Measurements from ENCODE around the gene ATP7A.
"Not testable (repeated sequence)": the region's sequence is repeated elsewhere in the genome, so short reads cannot be mapped to it uniquely, and the experiment has no call there.

The ATP7A gene

GRCh38 chrX:78019586-78020483 lies 109.3 kb downstream of the ATP7A start:
- no peak for DNase-seq (ENCODE audit: low read depth)
- H3K4me3 ChIP-seq (ENCODE audit: low read depth, low read length): no peak overlapping the region

GRCh38 chrX:78024349-78025059 lies 114.0 kb downstream of the ATP7A start:
- no peak overlapping the region for H3K4me3 ChIP-seq (ENCODE audit: low read depth, low read length)
- DNase-seq (ENCODE audit: low read depth): no peak

- no peak for DNase-seq (ENCODE audit: low read depth)
- H3K4me3 ChIP-seq (ENCODE audit: low read depth, low read length): no peak overlapping the region
Observed at GRCh38 chrX:78027798-78028197, 117.3 kb downstream of the ATP7A start.

DNA sequence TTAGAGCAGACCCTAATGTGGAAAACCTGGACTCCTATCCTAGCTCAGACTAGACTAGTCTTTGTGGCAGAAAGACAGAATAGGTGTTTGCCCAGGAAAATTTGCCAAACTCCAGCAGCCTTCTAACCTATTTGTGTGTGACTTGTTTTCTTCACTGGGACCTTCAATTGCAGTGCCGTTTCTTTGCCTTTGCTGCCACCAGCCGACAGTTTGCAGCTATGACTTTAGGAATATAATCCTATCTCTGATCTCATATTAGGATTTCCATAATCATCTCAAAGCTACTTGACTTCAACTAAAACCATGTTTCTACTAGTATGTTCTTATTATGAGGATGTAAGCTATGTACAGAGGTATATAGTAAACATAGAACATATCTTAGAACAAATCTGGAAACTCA lies 119.2 kb downstream of the ATP7A start:
- DNase-seq (ENCODE audit: low read depth): no peak
- H3K4me3 ChIP-seq (ENCODE audit: low read depth, low read length): no peak overlapping the region

DNA sequence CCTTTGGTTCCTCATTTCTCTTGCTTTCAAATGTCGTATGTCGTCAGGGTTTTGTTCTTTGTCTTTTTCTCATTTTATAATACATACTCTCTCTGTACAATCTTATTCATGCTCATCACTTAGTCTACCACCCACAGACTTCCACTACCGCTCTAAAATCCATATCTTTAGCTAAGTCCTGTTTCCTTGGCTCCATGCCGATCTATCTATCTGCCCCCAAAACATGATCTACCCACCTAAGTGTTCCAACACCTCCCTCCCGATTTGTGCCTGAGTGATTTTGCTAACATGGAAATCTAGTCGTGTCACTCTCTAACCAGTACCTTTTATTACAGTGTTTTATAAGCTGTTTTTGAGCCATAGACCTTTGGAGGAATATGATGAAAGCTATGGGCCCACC lies 124.6 kb downstream of the ATP7A start:
- no peak overlapping the region for H3K4me3 ChIP-seq (ENCODE audit: low read depth, low read length)
- DNase-seq (ENCODE audit: low read depth): no peak

DNA sequence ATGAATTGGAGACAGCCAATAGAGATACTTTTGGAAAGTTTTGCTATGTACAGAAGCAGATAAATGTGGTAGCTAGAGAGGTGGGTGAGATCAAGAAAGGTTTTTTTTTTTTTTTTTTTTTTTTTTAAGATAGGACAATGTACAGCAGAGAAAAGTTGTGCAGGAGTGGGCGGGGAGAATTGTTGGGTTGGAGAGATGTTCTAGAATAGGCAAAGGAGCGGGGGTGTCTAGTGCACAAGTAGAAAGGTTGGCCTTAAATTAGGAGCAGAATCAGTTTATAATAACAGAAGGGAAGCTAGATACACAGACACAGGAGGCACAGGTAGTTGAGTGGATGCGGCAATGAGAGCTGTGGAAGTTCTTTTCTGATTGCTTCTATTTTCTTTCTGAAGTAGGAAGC lies 127.4 kb downstream of the ATP7A start:
- no peak overlapping the region for H3K4me3 ChIP-seq (ENCODE audit: low read depth, low read length)

DNA sequence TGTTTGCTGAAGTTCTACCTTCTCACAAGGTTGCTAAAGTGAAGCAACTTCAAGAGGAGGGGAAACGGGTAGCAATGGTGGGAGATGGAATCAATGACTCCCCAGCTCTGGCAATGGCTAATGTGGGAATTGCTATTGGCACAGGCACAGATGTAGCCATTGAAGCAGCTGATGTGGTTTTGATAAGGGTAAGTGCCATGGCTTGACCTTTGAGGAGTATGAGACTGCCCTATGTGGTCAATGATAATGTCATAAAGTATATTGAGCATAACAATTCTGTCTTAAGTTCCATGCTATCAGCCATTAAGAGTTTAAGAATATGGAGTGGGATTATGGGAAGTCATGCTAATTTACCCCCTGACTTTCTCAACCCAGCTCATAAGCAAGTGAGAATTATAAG lies 132.1 kb downstream of the ATP7A start:
- no peak overlapping the region for H3K4me3 ChIP-seq (ENCODE audit: low read depth, low read length)
- DNase-seq (ENCODE audit: low read depth): no peak

More for the DNA sequence above, 127.4 kb downstream of the ATP7A start:
- no peak for DNase-seq (ENCODE audit: low read depth)

DNA sequence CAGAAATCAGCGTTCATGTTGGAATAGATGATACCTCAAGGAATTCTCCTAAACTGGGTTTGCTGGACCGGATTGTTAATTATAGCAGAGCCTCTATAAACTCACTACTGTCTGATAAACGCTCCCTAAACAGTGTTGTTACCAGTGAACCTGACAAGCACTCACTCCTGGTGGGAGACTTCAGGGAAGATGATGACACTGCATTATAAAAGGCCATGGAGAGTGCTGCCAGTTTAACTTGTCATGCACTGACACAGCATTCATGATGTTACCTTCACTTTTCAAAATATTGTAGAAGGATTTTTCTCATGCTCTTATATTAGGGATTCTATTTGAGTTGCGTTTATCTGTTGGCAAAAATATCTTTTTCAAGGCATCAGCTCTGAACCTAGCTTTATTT lies 135.9 kb downstream of the ATP7A start:
- no peak for DNase-seq (ENCODE audit: low read depth)
- no peak overlapping the region for H3K4me3 ChIP-seq (ENCODE audit: low read depth, low read length)

GRCh38 chrX:78048052-78048451 lies 137.6 kb downstream of the ATP7A start:
- H3K4me3 ChIP-seq (ENCODE audit: low read depth, low read length): no peak overlapping the region

DNA sequence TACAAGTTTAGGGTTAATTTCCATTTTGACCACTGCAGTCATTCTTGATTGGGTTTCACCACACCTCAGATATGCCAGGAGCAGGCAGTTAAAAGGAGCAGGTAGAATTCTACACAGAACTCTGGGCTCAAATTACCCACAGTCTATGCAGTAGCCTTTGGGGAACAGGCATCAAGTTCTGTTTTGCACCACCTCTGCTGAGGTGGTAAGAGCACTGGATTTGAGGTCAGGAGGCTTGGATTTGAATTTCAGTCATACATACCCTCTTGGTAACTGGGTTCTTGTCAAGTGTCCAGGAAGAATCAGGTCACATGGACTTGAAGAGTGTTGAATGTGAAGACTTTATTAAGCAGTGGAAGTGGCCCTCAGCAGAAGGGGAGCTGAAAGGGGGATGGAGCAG lies 153.2 kb downstream of the ATP7A start:
- no peak for DNase-seq (ENCODE audit: low read depth)

More at GRCh38 chrX:78048052-78048451, 137.6 kb downstream of the ATP7A start:
- no peak for DNase-seq (ENCODE audit: low read depth)

DNA sequence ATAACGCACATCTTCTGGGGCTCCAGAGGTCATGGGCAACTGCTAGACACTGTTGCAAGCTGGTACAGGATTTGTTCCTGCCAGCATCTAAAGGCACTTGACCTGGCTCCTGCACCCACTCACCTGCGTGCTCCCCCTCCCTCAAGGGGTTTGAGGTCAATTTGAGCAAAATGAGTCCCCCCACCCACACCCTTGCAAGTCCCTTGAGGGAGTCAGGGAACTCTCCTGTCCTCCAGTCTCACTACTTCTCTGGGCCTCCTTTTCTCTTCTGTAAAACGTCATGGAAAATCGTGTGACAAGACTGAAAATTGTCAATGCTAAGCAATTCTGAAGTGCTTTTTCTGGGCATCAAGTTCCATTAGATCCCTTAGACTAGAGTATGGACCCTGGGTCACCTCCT lies 153.7 kb downstream of the ATP7A start:
- no peak for DNase-seq (ENCODE audit: low read depth)
- no peak overlapping the region for H3K4me3 ChIP-seq (ENCODE audit: low read depth, low read length)

More for the DNA sequence above, 153.2 kb downstream of the ATP7A start:
- H3K4me3 ChIP-seq (ENCODE audit: low read depth, low read length): no peak overlapping the region

DNA sequence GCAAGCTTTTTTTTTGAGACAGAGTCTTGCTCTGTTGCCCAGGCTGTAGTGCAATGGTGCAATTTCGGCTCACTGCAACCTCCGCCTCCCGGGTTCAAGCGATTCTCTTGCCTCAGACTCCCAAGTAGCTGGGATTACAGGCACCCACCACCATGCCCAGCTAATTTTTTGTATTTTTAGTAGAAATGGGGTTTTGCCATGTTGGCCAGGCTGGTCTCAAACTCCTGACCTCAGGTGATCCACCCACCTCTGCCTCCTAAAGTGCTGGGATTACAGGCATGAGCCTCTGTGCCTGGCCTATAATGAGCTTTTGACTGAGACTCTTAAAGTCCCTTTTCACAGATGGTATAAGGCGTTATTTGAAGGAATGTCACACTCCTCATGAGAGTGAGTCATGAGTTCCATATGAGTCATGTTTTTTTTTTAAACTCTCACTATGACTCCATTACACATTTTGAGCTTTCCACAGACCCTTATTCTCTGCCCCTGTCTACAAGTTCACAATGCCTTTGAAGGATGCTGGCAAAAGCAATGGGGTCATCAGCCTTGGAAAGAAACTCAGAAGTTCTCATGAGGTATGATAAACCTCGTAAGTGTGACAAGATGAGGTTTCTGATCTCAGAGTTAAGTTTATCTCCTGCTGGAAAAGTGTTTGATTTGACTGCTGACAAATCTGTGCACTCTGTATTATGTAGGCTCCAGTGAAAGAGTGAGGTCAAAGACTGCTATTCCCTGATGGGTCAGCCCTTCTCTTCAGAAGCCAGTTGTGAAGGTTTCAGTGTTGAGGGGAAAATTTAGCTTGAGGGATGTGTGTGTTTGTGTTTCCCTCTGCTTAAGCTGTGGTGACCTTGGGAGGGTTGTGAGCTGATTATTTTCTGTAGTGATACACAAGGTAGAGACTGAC lies 154.5 kb downstream of the ATP7A start:
- DNase-seq (ENCODE audit: low read depth): peak; percentile 41

GRCh38 chrX:78066110-78066509 lies 155.6 kb downstream of the ATP7A start:
- H3K4me3 ChIP-seq (ENCODE audit: low read depth, low read length): no peak overlapping the region
- no peak for DNase-seq (ENCODE audit: low read depth)

More for the DNA sequence above, 154.5 kb downstream of the ATP7A start:
- H3K4me3 ChIP-seq (ENCODE audit: low read depth, low read length): not testable (repeated sequence)

- DNase-seq (ENCODE audit: low read depth): no peak
- no peak overlapping the region for H3K4me3 ChIP-seq (ENCODE audit: low read depth, low read length)
Observed at GRCh38 chrX:78071331-78071730, 160.8 kb downstream of the ATP7A start.

DNA sequence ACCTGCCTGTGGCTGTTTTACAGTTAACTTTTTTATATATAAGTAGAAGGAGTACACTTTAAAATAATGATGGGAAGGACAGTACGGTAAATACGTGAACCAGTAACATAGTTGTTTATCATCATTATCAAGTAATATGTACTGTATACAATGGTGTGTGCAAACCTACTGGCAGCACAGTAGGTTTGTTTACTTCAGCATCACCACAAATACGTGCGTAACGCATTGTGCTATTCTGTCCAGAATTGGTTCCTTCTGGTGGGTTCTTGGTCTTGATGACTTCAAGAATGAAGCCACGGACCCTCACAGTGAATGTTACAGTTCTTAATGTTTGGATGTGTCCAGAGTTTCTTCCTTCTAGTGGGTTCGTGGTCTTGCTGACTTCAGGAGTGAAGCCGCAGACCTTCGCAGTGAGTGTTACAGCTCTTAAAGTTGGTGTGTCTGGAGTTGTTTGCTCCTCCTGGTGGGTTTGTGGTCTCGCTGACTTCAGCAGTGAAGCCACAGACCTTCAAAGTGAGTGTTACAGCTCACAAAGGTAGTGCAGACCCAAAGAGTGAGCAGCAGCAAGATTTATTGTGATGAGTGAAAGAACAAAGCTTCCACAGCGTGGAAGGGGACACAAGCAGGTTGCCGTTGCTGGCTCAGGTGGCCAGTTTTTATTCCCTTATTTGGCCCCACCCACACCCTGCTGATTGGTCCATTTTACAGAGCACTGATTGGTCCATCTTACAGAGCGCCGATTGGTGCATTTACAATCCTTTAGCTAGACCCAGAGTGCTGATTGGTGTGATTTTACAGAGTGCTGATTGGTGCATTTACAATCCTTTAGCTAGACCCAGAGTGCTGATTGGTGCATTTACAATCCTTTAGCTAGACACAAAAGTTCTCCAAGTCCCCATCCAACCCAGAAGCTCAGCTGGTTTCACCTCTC lies 162.9 kb downstream of the ATP7A start:
- not testable (repeated sequence) for DNase-seq (ENCODE audit: low read depth); H3K4me3 ChIP-seq (ENCODE audit: low read depth, low read length)

DNA sequence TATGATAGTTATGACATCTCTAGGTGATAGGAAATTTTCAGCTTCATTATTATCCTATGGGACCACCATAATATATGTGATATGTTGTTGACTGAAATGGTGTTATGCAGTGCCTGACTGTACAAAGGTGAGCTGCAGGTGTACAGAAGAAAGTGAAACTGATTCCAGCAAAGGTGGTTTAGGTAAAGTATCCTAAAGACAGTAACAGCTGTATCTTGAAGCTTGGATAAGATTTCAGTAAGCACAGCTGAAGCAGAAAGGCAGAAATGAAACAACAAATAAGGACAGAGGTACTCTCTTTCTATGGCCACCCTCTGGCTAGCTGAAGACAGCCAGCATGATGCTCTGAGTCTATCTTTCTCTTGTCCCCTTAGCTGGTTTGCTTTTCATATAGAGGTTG lies 163.6 kb downstream of the ATP7A start:
- DNase-seq (ENCODE audit: low read depth): no peak
- no peak overlapping the region for H3K4me3 ChIP-seq (ENCODE audit: low read depth, low read length)

DNA sequence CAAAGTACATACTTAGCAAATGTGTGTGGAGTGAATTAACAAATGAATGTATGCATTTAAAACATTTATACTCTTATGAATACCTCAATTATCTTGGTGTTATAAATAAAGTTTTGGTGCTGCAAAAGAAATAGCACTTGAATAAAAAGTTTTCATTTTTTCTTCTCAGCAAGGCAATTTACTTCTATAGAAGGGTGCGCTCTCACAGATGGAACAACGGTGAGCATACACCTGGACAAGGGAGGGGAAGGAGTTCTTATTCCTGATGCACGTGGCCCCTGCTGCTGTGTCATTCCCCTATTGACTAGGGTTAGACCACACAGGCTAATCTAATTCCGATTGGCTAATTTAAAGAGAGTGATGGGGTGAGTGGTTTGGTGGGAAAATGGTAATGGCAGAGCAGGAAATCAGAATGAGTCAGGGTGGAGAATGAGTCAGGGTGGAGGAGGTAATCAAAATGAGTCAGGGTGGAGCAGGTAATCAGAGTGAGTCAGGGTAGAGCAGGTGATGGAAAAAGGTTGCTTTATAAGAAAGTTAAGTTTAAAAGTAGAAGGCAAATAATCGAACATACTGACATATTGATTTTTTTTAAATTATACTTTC lies 165.4 kb downstream of the ATP7A start:
- no peak for DNase-seq (ENCODE audit: low read depth)
- H3K4me3 ChIP-seq (ENCODE audit: low read depth, low read length): no peak overlapping the region

DNA sequence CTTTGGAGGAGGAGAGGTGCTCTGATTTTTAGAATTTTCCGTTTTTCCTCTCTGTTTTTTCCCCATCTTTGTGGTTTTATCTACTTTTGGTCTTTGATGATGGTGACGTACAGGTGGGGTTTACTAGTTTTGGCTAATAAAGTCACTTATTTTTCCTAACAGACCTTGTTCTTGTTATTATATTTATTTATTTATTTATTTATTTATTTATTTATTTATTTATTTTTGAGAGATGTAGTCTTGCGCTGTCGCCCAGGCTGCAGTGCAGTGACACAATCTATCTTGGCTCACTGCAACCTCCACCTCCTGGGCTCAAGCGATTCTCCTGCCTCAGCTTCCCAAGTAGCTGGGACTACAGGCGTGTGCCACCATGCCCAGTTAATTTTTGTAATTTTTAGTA lies 170.9 kb downstream of the ATP7A start:
- DNase-seq (ENCODE audit: low read depth); H3K4me3 ChIP-seq (ENCODE audit: low read depth, low read length): not testable (repeated sequence)
